Loucy (cell line): Measurements from ENCODE around the gene C1QTNF5.

Source experiments
- EZH2phosphoT487 ChIP-seq: fragments of 200-600 bp; IDR thresholded peaks from 2 replicates; pipeline ENCODE4 v1.6.1; 2018; ENCODE audit warnings: antibody characterized with exemption, mild to moderate bottlenecking, moderate library complexity, borderline replicate concordance
- TF ChIP-seq, protein P1 (sequence below): fragments of 200-600 bp; sonication (generic); conservative IDR thresholded peaks from 2 replicates; pipeline ENCODE4 v1.5.1; 2014; ENCODE audit warnings: mild to moderate bottlenecking, antibody characterized with exemption, low read length

DNA sequence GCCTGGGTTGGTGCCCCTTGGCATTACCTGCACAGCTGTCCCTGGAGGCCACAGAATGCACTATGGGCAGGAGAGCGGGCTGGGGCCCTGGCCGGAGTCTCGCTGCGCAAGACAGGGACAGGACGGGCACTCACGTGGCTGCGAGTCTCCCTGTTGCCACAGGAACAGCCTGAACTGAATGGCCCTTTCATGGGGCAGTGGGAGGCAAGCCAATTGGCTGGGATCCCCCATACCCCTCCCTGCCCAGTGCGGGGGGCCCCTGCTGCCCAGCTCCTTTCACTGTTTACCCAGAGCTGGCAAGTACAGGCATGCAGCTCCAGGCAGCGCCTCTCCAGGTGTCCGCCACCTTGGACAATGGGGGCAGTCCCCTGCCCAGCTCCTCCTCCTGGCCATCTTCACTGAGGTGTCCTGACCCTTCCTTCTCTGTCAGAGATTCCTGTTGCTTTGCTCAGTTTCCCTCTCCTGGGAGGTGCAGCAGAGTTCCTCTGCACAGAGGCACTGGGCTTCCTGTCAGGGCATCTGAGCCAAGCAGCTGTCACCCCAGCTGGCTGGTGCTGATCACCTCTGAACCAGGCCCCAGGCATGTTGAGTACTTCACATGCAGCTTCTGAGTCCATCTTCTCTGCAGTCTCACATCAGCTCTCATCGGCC, 35.6 kb upstream of the C1QTNF5 start:
- TF ChIP-seq, protein P1, sequence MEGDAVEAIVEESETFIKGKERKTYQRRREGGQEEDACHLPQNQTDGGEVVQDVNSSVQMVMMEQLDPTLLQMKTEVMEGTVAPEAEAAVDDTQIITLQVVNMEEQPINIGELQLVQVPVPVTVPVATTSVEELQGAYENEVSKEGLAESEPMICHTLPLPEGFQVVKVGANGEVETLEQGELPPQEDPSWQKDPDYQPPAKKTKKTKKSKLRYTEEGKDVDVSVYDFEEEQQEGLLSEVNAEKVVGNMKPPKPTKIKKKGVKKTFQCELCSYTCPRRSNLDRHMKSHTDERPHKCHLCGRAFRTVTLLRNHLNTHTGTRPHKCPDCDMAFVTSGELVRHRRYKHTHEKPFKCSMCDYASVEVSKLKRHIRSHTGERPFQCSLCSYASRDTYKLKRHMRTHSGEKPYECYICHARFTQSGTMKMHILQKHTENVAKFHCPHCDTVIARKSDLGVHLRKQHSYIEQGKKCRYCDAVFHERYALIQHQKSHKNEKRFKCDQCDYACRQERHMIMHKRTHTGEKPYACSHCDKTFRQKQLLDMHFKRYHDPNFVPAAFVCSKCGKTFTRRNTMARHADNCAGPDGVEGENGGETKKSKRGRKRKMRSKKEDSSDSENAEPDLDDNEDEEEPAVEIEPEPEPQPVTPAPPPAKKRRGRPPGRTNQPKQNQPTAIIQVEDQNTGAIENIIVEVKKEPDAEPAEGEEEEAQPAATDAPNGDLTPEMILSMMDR = no peak
- no peak for TF ChIP-seq EZH2phosphoT487
